A549 (cell line): ENCODE measurements around the gene ARHGEF3.

Experiments used
- CEBPB ChIP-seq, 2 experiments: fragments of >200 bp in 1 of 2; sonication (Bioruptor Twin) in 1 of 2; formaldehyde crosslinking in 1 of 2; IDR thresholded peaks; 2 replicates each; pipeline ENCODE4 v1.6.1; 2012 to 2016
- CTCF ChIP-seq: fragments of >200 bp; sonication (Bioruptor Twin); formaldehyde crosslinking; IDR thresholded peaks from 3 replicates; pipeline ENCODE4 v1.5.1; 2016
- ELK1 ChIP-seq: fragments of 150-350 bp; IDR thresholded peaks from 2 replicates; pipeline ENCODE4 v1.6.1; 2014; ENCODE audit warnings: low read depth, mild to moderate bottlenecking, low read length
- EP300 ChIP-seq, 2 experiments: fragments of >200 bp; sonication (Bioruptor Twin); formaldehyde crosslinking; IDR thresholded peaks; 2 replicates in 1 of 2; 3 replicates in 1 of 2; pipeline ENCODE4 v1.6.1; 2016 to 2017
- HDAC2 ChIP-seq: fragments of 200-600 bp; sonication (generic); IDR thresholded peaks from 2 replicates; pipeline ENCODE4 v1.6.1; 2016
- KDM1A ChIP-seq: fragments of 200-600 bp; sonication (generic); IDR thresholded peaks from 2 replicates; pipeline ENCODE4 v1.6.1; 2016; ENCODE audit warnings: low read depth, mild to moderate bottlenecking
- KDM5A ChIP-seq: fragments of 200-600 bp; sonication (generic); IDR thresholded peaks from 2 replicates; pipeline ENCODE4 v1.6.1; 2016; ENCODE audit warnings: antibody characterized with exemption, mild to moderate bottlenecking
- MAX ChIP-seq: IDR thresholded peaks from 2 replicates; pipeline ENCODE4 v1.6.1; 2012
- MYC ChIP-seq: IDR thresholded peaks from 2 replicates; pipeline ENCODE4 v1.6.1; 2012; ENCODE audit warnings: mild to moderate bottlenecking, inconsistent platforms, low read length, improper control_type of control experiment, borderline replicate concordance
- POLR2A ChIP-seq: IDR thresholded peaks from 2 replicates; pipeline ENCODE4 v1.6.1; 2012; ENCODE audit warnings: mild to moderate bottlenecking, low read length
- SMC3 ChIP-seq: fragments of >200 bp; sonication (Bioruptor Twin); formaldehyde crosslinking; IDR thresholded peaks from 3 replicates; pipeline ENCODE4 v1.6.1; 2018; ENCODE audit warnings: inconsistent platforms
- TP53 ChIP-seq: fragments of 250-450 bp; sonication (Bioruptor Pico); IDR thresholded peaks from 2 replicates; pipeline ENCODE4 v1.5.0; 2021; ENCODE audit warnings: mild to moderate bottlenecking, moderate library complexity

GRCh38 chr3:56773986-56774385, 27.8 kb downstream of the ARHGEF3 start:
- no peak for TF ChIP-seq KDM1A
- no peak for TF ChIP-seq POLR2A
- TF ChIP-seq CTCF: no peak
- TF ChIP-seq CEBPB (IDR thresholded peaks at IDR 0.05): no peak
- TF ChIP-seq ELK1: no peak
- no peak for TF ChIP-seq EP300 (IDR thresholded peaks at IDR 0.05)
- TF ChIP-seq SMC3: no peak
- no peak for TF ChIP-seq TP53 (CRISPR knock-in tag)
- TF ChIP-seq HDAC2: no peak
- TF ChIP-seq MYC: no peak
- no peak for TF ChIP-seq MAX
- no peak for TF ChIP-seq KDM5A
